Measurements from ENCODE around the gene TDRD12.

TDRD12 gene

DNA sequence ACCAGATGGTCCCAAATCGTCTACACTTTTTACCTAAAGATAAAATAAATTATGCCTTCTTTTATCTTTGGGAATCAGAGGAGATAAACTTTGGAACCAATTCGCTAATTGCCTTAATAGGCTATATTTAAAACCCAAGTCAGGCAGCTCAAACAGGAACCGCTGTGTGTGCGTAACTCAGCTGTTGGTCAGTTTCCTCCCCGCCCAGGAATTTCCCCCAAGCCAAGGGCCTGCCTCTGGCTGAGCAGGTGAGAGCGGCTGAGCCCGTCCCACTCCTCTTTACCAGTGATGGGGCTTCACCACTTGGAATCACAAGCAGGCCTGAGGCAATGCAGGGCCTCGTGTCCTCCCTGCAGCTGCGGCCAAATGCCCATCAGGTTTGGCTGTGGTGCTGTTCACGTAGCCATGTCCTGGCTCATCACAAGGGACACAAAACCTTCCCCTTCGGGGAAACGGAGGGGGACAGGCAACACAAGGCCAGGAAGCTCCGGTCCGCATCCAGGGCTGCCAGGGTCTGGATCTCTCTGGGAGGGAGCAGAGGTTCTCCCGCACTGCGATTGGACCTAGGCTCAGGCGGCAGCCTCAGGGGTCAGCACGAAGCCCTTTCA is 150.5 kb downstream of the TDRD12 start:
- no peak for DNase-seq

DNA sequence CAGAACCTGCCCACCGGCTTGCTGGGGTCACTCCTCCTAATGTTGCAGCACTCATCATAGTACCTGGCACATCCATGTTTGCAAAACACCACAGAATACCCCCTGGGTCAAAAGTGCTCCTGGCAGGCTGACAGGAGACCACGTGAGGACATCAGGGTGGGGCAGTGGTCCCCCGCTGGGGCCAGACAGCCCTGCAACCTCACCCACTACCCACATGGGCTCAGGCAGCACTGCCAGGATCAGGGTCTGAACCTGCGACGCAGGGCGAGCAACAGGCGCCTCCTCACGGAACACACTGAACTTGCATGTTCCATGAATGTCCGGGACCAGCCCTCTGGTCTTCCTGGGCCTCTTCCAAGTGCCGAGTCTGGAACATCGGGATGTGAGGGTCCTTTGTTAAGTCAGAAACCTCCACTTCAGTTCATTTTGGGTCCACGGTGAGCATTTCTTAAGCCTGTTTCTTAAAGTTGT is 151.4 kb downstream of the TDRD12 start:
- peak; percentile 28 for DNase-seq

DNA sequence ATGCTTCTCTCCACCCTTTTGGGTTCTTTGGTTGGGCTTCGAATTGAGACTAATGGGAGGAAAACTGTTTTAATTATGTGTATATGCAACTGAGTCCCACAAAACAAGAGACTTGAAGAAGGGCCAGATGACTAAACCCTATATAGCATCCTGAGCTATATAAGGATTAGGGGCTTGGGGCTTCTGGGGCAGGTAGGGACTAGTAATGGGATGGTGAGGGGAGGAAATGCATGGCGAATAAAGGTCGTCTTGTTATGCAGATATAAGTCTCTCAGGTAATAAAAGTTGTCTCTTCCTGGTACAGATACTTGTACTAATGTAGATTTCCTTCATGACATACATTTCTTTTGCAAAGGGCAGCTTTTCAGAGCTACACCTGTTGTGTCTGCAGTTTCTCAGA is 152.8 kb downstream of the TDRD12 start:
- no peak for DNase-seq

DNA sequence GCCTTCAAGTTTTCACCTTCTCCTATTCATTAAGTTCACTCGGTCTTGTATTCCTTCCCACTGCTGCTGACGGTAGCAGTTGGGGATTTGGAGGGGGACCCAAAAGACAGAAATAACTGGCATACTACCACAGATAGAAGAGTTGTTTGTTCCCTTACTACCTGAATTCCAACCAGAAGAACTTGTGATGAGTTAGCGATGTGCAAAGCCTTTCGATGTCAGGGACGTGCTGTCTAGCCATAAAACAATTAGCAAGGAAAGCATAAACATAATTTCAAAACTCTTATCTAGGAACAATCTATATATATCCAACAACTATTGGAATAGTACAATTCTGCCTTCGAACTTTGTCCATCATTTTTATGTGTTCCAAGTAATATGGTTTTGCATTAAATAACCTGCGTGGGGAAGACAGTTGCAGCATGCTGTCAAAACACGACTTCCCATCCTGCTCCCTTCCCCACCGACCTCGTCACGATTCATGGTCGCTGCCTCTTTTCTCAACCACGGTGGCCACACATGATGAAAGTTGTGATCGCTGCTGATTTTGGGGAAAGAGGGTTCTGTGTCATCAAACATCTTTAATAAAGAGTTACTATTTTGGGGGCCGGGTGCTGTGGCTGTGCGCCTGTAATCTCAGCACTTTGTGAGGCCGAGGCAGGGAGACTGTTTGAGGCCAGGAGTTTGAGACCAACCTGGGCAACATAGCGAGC is 153.8 kb downstream of the TDRD12 start:
- DNase-seq = peak; percentile 33

DNA sequence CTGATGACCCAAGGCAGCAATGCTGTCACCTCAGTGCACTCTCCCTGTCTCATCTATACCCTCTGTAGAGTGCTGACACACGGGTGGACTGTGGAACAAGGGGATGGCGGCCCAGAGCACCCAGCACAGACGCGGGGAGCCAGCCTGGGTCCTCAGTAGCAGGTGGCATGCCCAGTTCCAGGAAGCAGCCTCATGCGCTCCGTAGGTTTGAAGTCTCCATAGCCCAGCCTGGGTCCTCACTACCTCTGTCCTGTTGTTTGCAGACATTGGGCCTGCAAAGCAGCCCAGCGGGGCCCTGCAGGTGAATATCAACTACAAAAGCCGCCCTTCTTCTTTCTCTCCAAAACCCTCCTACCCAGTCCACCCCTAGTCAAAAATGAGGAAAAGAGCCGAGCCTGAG is 155.0 kb downstream of the TDRD12 start:
- DNase-seq = peak; percentile 26

DNA sequence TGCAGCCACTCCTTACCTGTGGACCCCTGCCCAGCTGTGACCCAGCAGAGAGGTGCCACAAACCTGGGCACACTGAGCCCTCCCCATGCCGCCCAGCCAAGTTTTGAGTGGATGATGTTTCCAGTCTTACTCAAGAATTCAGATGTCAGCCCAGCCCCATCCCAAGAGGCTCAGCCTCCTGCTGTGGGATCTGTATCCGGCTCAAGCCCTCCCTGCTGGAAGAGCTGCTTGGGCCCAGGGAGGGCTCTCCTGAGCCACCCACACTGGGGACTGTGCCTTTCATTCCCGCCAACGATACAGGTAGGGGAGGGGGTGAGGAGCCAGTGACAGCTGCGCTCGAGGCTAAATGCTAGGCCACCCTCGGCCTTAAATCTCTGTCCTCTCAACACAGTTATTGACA is 155.9 kb downstream of the TDRD12 start:
- peak; percentile 45 for DNase-seq

DNA sequence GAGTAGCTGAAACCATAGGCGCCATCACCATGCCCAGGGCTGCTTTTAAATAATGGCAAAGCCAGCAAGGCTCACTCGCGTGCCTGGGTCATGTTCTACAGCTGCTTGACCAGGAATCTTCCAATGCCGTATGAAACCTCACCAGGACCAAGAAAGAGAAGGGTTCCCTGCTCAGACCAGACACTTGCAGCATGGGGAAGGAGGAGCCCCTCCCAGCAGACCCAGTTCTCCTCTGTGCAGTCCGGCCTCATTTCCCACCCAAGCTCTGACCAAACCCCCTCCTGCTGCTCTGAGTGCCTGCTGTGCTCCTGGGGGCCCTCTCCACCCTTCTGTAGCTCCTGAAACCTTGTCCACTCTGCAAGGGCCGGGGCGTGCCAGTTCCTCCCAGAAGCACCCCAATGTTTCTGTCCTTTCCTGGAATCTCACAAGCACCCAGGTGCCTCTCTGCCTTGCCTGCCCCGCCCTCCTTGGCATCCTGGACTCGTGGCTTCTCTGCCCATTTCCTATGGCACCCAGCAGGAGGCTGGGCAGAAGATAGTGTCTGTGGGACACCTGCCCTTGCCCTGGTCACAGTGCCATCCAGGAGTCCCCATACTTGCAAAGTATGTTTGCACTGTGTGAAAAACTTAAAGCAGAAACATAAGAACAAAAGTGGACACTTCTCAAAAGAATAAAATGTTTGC is 156.8 kb downstream of the TDRD12 start:
- DNase-seq = peak; percentile 26

DNA sequence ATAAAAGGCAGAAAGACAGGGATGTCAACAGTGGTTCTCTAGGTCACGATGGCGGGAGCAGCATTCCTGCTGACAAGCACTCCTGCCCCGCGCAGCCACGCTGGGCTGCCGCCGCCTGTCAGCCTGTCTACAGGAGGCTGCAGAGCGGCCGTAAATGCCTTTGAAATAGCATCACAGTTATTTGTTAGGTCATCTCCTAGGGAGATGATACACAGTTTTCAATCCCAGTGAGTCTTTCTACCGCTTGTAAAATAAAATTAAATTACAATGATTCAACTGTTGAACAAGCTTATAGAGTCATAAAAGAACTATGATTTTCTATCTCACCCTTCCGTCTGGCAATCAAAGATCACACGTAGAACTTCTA is 157.3 kb downstream of the TDRD12 start:
- DNase-seq = no peak

Data from activated CD8-positive, alpha-beta memory T cell treated with anti-CD3 and anti-CD28 coated beads for 24 hours (primary cell).